Measurements from ENCODE around the gene SETD2. TPM values are rescaled to one million over a fixed set of nuclear protein-coding genes. Genes with fewer than 3 reads are reported as not detected.

Gene SETD2
- polyA plus RNA-seq, 1 of the 3 experiments (the other 2 are of a cell fraction) = 12.1 TPM

- no peak overlapping the region for H2AFZ ChIP-seq (ENCODE audit: low read depth)
- no peaks in the 10 kb centered on the region for H3K9me3 ChIP-seq
- TF ChIP-seq FOXJ3 (CRISPR knock-in tag; IDR thresholded peaks at IDR 0.05) = no peak
- no peak for TF ChIP-seq ZBTB33 (IDR thresholded peaks at IDR 0.05; ENCODE audit: borderline replicate concordance, low read depth)
- TF ChIP-seq PBX3 (IDR thresholded peaks at IDR 0.05) = no peak
- no peak for TF ChIP-seq YY1 (IDR thresholded peaks at IDR 0.05; ENCODE audit: low read depth)
- no peak for TF ChIP-seq GATA2 (CRISPR knock-in tag; IDR thresholded peaks at IDR 0.05)
- TF ChIP-seq CHD2 (IDR thresholded peaks at IDR 0.05; ENCODE audit: low read length, partially characterized antibody) = no peak
- no peak for TF ChIP-seq EZH2phosphoT487 (IDR thresholded peaks at IDR 0.05; ENCODE audit: borderline replicate concordance, low read depth)
- TF ChIP-seq TEAD4 (IDR thresholded peaks at IDR 0.05; ENCODE audit: borderline replicate concordance, insufficient read depth) = no peak
- H3F3A ChIP-seq (replicated peaks; ENCODE audit: insufficient read depth) = peaks cover 17% of the 10 kb centered on the region
- H3K9ac ChIP-seq = no peak overlapping the region
- peaks cover 0 to 10% of the 10 kb centered on the region in 2 experiments; a peak in 2 of 4 replicates for H3K4me1 ChIP-seq (ENCODE audit: control insufficient read depth in 1 of 2, insufficient read depth in 2 of 2, low read depth in 1 of 2, low read length in 1 of 2)
- no peak overlapping the region for H3K27ac ChIP-seq (ENCODE audit: low read depth in 2 of 2, low read length in 1 of 2)
- ChIA-PET POLR2A (no interaction called here), CTCF (no interaction called here)
- no peaks in the 10 kb centered on the region for H3K27me3 ChIP-seq (ENCODE audit: insufficient read depth)
- peaks cover 3 to 4% of the 10 kb centered on the region in 2 experiments for H3K36me3 ChIP-seq (replicated peaks in 1 of 2; ENCODE audit: control insufficient read depth in 1 of 2, insufficient read depth in 2 of 2, low read length in 1 of 2)
- no peaks in the 10 kb centered on the region for H3K9me2 ChIP-seq
- H3K79me2 ChIP-seq (ENCODE audit: insufficient read depth) = peaks cover 100% of the 10 kb centered on the region
- peaks cover 95% of the 10 kb centered on the region for H4K20me1 ChIP-seq (ENCODE audit: insufficient read depth)
- no peak overlapping the region for H3K4me3 ChIP-seq (ENCODE audit: low read depth in 2 of 2, low read length in 1 of 2)
- H3K4me2 ChIP-seq = no peak overlapping the region
- DNase-seq = no peak
Observed at GRCh38 chr3:47158208-47158607, 5.7 kb downstream of the SETD2 start.

- Histone ChIP-seq H3F3A (replicated peaks; ENCODE audit: insufficient read depth) (peaks cover 11% of the 10 kb centered on the region), H3K9ac (no peak overlapping the region), H3K27me3 (ENCODE audit: insufficient read depth) (no peaks in the 10 kb centered on the region), H3K27ac (ENCODE audit: low read depth in 2 of 2, low read length in 1 of 2) (no peak overlapping the region), H3K9me2 (no peaks in the 10 kb centered on the region), H3K9me3 (no peaks in the 10 kb centered on the region), H3K4me2 (no peak overlapping the region), H2AFZ (ENCODE audit: low read depth) (no peak overlapping the region), H4K20me1 (ENCODE audit: insufficient read depth) (peaks cover 100% of the 10 kb centered on the region), H3K36me3 (replicated peaks in 1 of 2; ENCODE audit: control insufficient read depth in 1 of 2, insufficient read depth in 2 of 2, low read length in 1 of 2) (peaks cover 3 to 4% of the 10 kb centered on the region in 2 experiments), H3K79me2 (ENCODE audit: insufficient read depth) (peaks cover 100% of the 10 kb centered on the region), H3K4me3 (ENCODE audit: low read depth in 2 of 2, low read length in 1 of 2) (no peak overlapping the region), H3K4me1 (ENCODE audit: control insufficient read depth in 1 of 2, insufficient read depth in 2 of 2, low read depth in 1 of 2, low read length in 1 of 2) (peaks cover 0 to 10% of the 10 kb centered on the region in 2 experiments; a peak in 2 of 4 replicates)
- 93% methylated on average over 1 of the region's 1 CpG for WGBS (ENCODE audit: low lambda C conversion rate)
- TF ChIP-seq FOXM1 (IDR thresholded peaks at IDR 0.05; ENCODE audit: low read depth) = no peak
- TF ChIP-seq RAD21 (IDR thresholded peaks at IDR 0.05; ENCODE audit: low read length) = no peak
- TF ChIP-seq NRF1 (IDR thresholded peaks at IDR 0.05; ENCODE audit: low read depth, low read length) = no peak
- no peak for TF ChIP-seq PBX3 (IDR thresholded peaks at IDR 0.05)
- no peak for TF ChIP-seq REST (IDR thresholded peaks at IDR 0.05; ENCODE audit: low read depth, low read length)
- TF ChIP-seq CHD2 (IDR thresholded peaks at IDR 0.05; ENCODE audit: low read length, partially characterized antibody) = no peak
- TF ChIP-seq JUND (IDR thresholded peaks at IDR 0.05) = no peak
- TF ChIP-seq RCOR1 (IDR thresholded peaks at IDR 0.05; ENCODE audit: low read length) = no peak
- no peak for DNase-seq
- ChIA-PET POLR2A (no interaction called here), CTCF (no interaction called here)
Observed at GRCh38 chr3:47156396-47156795, 7.5 kb downstream of the SETD2 start.
